ENCODE results near the gene KLHL22.

DNA sequence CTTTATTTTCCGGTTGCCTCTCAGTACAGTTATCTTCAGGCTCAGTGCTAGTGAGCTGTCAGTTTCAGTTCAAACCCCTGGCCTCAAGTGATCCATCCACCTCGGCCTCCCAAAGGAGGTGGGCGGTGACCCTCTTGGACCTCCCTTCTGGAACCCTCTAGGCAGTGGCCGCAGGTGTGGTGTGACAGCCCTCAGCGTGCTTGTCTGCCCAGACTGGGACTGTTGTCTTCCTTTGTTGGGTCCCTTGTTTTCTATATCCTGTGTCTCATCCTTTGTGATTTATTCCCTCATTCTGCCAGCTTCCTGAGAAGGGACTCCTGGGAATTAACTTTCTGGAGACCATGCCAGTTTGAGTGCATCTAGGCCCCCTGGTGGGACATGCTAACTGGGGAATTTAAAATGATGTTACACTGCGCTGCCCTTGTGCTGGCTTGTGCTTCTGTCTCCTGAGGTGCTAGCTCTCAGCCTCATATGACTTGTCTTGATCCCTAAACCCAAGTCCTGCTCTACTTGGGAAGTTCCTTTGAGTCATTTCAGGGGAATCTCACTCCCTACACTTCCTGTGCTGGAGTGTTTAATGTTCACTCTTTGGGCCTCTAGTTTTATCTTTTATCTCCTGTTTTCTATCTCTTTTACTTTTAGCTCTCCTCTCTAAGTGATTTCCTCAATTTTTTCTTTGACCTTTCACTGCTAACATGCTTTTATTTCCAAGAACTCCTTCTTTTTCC lies 31.2 kb upstream of the KLHL22 start:
- TF ChIP-seq, protein P1, sequence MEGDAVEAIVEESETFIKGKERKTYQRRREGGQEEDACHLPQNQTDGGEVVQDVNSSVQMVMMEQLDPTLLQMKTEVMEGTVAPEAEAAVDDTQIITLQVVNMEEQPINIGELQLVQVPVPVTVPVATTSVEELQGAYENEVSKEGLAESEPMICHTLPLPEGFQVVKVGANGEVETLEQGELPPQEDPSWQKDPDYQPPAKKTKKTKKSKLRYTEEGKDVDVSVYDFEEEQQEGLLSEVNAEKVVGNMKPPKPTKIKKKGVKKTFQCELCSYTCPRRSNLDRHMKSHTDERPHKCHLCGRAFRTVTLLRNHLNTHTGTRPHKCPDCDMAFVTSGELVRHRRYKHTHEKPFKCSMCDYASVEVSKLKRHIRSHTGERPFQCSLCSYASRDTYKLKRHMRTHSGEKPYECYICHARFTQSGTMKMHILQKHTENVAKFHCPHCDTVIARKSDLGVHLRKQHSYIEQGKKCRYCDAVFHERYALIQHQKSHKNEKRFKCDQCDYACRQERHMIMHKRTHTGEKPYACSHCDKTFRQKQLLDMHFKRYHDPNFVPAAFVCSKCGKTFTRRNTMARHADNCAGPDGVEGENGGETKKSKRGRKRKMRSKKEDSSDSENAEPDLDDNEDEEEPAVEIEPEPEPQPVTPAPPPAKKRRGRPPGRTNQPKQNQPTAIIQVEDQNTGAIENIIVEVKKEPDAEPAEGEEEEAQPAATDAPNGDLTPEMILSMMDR (IDR thresholded peaks at IDR 0.05): no peak
- TF ChIP-seq POLR2AphosphoS5 (IDR thresholded peaks at IDR 0.05) (no peak), POLR2A (IDR thresholded peaks at IDR 0.05; ENCODE audit: low read depth) (no peak), EP300 (IDR thresholded peaks at IDR 0.05) (no peak)

Measured in esophagus muscularis mucosa (tissue), 4 donors.